ENCODE measurements around the gene PSMA8. TPM values are rescaled to one million over a fixed set of nuclear protein-coding genes. Genes with fewer than 3 reads are reported as not detected.
"Not testable (repeated sequence)": the region's sequence is repeated elsewhere in the genome, so short reads cannot be mapped to it uniquely, and the experiment has no call there.

PSMA8 gene
- total RNA-seq, 4 donors from 2014 or later: not detected

DNA sequence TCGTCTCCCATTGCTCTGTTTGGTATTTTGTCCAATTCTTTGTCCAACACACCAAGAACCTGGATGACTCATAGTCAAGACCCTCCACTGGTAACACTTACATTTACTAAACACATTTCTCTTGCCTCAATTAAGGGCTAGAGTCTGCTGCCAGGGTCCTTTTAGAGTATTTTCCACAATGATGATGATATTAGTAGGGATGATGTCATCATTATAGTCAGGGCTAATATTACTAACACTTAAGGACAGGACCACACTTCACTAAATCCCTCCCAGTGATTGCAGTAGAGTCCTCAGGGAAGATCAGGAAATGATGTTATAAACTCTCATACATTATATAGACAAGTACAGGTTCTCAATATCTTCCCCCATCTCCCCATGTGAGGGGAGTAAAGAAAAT lies 29.6 kb upstream of the PSMA8 start:
- H3K36me3 ChIP-seq: no peaks in the 10 kb centered on the region
- no peak overlapping the region for H3K4me3 ChIP-seq
- H3K4me1 ChIP-seq: no peaks in the 10 kb centered on the region
- peaks cover 0 to 3% (median 0%) of the 10 kb centered on the region in 4 donors for H3K9me3 ChIP-seq
- H3K27ac ChIP-seq: no peak overlapping the region
- WGBS, 2 donors: 70 to 88% methylated on average over 1 of the region's 1 CpG
- DNase-seq (ENCODE audit: low spot score in 2 of 2): no peak
- TF ChIP-seq EP300 (IDR thresholded peaks at IDR 0.05) (no peak), POLR2A (IDR thresholded peaks at IDR 0.05) (no peak), CTCF (IDR thresholded peaks at IDR 0.05) (no peak)
- no peaks in the 10 kb centered on the region for H3K27me3 ChIP-seq

GRCh38 chr18:26119246-26119645 lies 14.4 kb upstream of the PSMA8 start:
- no peak for TF ChIP-seq EP300 (IDR thresholded peaks at IDR 0.05)
- no peak for TF ChIP-seq CTCF (IDR thresholded peaks at IDR 0.05)
- no peak for TF ChIP-seq POLR2A (IDR thresholded peaks at IDR 0.05)
- Histone ChIP-seq H3K9me3 (peaks cover 0 to 14% (median 0%) of the 10 kb centered on the region in 4 donors), H3K4me1 (no peaks in the 10 kb centered on the region), H3K4me3 (no peak overlapping the region), H3K36me3 (no peaks in the 10 kb centered on the region), H3K27ac (no peak overlapping the region), H3K27me3 (no peaks in the 10 kb centered on the region)
- WGBS, 2 donors: 86 to 88% methylated on average over 5 of the region's 5 CpGs
- DNase-seq (ENCODE audit: low spot score in 2 of 2): no peak

- no peak overlapping the region for H3K4me3 ChIP-seq
- H3K27me3 ChIP-seq: no peaks in the 10 kb centered on the region
- TF ChIP-seq CTCF (IDR thresholded peaks at IDR 0.05) (no peak), POLR2A (IDR thresholded peaks at IDR 0.05) (no peak), EP300 (IDR thresholded peaks at IDR 0.05) (no peak)
- no peaks in the 10 kb centered on the region for H3K36me3 ChIP-seq
- H3K9me3 ChIP-seq: peaks cover 0 to 16% (median 0%) of the 10 kb centered on the region in 4 donors
- WGBS, 2 donors: 73 to 89% methylated on average over 1 of the region's 1 CpG
- no peak for DNase-seq (ENCODE audit: low spot score in 2 of 2)
- H3K4me1 ChIP-seq: no peaks in the 10 kb centered on the region
- H3K27ac ChIP-seq: no peak overlapping the region
Observed at GRCh38 chr18:26121476-26121875, 12.2 kb upstream of the PSMA8 start.

GRCh38 chr18:26121994-26122393 lies 11.7 kb upstream of the PSMA8 start:
- H3K9me3 ChIP-seq: peaks cover 0 to 16% (median 0%) of the 10 kb centered on the region in 4 donors
- not testable (repeated sequence) for H3K27ac ChIP-seq; DNase-seq (ENCODE audit: low spot score in 2 of 2); H3K4me3 ChIP-seq; H3K4me1 ChIP-seq; H3K27me3 ChIP-seq; H3K36me3 ChIP-seq
- WGBS, 2 donors: 86 to 89% methylated on average over 2 of the region's 2 CpGs

GRCh38 chr18:26127786-26128185 lies 5.9 kb upstream of the PSMA8 start:
- H3K27ac ChIP-seq: no peak overlapping the region
- H3K36me3 ChIP-seq: no peaks in the 10 kb centered on the region
- no peaks in the 10 kb centered on the region for H3K4me1 ChIP-seq
- 74 to 82% methylated on average over 5 of the region's 5 CpGs for WGBS, 2 donors
- DNase-seq (ENCODE audit: low spot score in 2 of 2): no peak
- no peaks in the 10 kb centered on the region for H3K27me3 ChIP-seq
- TF ChIP-seq CTCF (IDR thresholded peaks at IDR 0.05) (no peak), EP300 (IDR thresholded peaks at IDR 0.05) (no peak), POLR2A (IDR thresholded peaks at IDR 0.05) (no peak)
- H3K4me3 ChIP-seq: no peak overlapping the region
- peaks cover 0 to 13% (median 0%) of the 10 kb centered on the region in 4 donors for H3K9me3 ChIP-seq

DNA sequence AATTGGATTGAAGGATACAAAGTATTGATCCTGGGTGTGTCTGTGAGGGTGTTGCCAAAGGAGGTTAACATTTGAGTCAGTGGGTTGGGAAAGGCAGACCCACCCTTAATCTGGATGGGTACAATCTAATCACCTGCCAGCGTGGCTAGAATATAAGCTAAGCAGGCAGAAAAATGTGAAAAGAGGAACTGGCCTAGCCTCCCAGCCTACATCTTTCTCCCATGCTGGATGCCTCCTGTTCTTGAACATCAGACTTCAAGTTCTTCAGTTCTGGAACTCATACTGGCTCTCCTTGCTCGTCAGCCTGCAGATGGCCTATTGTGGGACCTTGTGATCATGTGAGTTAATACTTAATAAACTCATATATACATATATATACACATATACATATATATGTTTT lies 5.5 kb upstream of the PSMA8 start:
- H3K27ac ChIP-seq; DNase-seq (ENCODE audit: low spot score in 2 of 2); H3K4me1 ChIP-seq; H3K4me3 ChIP-seq; H3K27me3 ChIP-seq; H3K36me3 ChIP-seq: not testable (repeated sequence)
- 82 to 85% methylated on average over 2 of the region's 2 CpGs for WGBS, 2 donors
- peaks cover 0 to 12% (median 0%) of the 10 kb centered on the region in 4 donors for H3K9me3 ChIP-seq
